ENCODE measurements around the gene KCNK16. TPM values are rescaled to one million over a fixed set of nuclear protein-coding genes. Genes with fewer than 3 reads are reported as not detected.
"Not testable (repeated sequence)": the region's sequence is repeated elsewhere in the genome, so short reads cannot be mapped to it uniquely, and the experiment has no call there.

KCNK16 gene
- polyA plus RNA-seq, 12 donors: not detected

DNA sequence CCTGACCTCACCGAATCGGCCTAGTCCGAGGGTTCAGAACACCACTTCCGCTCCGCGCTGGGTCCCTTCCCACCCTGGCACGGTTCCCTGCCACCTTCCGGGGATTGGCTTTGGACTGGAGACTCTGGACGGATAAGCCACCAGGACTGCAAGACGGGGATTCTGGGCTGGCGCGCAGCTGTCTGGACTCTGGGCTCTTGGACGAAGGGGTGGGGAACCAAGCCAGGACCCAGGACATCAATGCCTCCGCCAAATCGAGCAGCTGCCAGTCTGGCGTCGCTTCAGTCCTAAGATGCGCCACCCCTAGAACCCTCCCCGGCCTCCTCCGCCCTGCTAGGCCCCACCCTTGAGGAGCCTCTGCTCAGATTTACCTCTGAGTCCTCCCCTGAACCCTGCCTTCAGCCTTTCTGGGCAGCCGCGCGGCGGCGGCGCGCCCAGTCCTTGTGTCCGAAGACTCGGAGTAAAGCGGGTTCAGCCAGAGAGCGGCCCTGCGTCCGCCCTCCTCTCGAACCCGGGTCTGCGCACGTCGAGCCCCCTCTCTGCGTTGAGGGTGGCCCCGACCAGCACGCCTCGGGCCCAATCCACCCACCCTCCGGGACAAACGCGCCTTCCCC, 9.5 kb downstream of the KCNK16 start:
- DNase-seq: no peak

DNA sequence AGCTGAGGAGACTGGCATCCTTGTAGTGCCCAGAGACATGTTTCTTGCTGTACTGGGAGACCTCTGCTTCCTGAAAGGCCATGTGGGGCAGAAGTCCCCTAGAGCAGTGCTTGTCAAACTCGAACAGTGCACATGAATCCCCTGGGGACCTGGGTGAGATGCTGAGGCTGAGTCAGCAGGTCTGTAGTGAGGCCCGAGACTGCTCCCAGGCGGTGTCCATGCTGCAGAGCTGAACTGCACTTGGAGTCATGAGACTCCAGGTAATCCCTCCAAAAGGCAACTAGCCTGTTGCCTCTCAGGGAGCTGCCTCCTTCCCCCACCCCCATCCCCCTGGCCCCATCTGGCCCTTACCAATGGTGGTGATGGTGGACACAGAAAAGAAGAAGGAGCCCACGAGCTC, 12.0 kb downstream of the KCNK16 start:
- DNase-seq: no peak

DNA sequence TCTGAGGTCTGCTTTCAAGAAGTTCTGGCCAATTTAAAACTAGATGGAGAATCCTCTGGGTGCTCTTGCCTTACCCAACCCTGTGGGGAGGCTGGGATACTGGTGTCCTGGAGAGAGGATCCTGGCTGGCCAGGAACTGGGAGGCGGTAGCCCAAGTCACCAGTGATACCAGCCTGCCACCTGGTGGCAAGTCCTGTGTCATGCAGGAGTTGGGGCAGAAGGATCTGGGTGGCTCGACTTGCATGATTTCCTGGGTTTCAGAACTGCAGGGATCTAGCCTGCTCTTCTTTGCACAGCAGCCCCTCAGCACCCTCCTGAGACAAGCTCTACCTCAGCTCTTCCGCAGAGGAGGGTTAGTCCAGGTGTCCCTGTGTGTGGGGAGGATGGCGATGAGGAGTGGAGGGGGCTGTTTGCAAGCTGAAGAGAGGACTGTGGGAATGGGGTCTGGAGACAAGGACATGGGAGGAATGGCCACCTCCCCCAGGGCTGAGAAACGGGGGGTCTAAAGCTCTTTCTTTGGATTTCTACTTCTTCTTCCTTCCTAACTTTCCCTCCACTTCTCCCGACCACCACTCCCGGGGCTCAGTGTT, 12.5 kb downstream of the KCNK16 start:
- DNase-seq: peak; percentile 49

DNA sequence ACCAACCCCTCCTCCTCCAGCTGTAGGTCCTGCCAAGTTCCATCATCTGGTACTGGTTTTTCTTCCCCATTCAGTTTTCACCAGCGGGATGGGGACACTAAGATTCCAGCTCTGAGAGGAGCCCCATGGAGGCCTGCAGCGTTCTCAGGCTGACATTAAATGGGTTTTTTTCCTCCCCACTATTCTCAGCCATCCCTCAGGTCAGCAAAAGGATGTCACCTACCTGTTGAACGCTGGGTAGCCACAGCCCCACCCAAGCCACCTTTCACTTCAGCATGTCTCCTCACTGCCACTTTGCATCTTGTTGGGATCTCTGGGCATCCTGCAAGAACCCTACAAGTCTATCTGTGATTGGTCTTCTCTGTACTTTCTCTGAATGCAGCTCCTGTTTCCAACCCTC, 15.0 kb downstream of the KCNK16 start:
- DNase-seq: no peak

DNA sequence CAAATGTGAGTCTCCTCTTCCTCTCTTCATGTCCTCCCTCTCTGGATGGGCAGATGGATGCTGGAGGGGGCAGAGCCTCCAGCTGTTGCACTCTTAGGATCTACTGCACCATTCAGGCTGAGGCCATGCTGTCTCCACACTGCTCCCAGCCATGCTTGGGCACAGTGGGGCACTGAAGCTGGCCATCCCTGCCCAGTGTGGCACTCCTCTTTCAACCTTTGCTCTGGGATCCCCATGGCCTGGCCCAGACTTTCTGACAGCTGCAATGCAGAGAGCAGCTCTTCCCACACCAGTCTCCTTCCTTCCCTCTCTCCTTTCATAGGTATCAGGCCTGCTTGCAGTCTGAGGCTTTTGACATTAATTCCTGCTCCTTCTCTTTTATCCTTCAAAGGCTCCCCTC, 17.6 kb downstream of the KCNK16 start:
- no peak for DNase-seq

DNA sequence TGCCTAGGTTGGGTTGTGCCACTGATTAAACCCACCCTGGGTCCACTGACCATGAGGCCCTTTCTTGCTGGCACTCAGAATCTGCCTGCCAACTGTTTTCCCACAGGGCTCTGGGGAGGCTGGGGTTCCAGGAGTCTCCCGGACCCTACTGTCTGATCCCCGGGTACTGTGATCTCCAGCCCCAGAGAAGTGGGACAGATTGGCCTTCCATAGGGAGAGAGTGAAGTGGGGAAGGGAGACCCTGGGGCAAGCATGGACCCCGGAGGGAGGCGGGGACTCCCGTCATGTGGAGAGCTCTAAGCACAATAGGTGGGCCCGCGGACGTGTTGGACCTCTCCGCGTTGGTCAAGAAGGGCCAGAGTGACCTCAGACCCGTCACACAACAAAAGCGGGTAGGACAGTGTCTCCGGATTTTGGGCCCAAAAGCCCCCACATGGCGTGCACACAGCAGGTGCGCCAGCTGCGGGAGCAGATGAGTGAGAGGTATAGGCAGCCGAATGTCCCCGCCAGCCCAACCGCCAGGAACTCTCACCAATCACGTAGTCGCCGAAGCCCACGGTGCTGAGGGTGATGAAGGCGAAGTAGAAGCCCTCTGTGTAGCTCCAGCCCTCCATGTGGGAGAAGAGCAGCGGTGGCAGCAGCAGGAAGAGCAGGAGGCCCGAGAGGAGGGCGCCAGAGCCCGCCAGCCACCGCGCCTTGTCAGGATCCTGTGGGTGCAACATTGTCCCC, 18.9 kb downstream of the KCNK16 start:
- DNase-seq: no peak

DNA sequence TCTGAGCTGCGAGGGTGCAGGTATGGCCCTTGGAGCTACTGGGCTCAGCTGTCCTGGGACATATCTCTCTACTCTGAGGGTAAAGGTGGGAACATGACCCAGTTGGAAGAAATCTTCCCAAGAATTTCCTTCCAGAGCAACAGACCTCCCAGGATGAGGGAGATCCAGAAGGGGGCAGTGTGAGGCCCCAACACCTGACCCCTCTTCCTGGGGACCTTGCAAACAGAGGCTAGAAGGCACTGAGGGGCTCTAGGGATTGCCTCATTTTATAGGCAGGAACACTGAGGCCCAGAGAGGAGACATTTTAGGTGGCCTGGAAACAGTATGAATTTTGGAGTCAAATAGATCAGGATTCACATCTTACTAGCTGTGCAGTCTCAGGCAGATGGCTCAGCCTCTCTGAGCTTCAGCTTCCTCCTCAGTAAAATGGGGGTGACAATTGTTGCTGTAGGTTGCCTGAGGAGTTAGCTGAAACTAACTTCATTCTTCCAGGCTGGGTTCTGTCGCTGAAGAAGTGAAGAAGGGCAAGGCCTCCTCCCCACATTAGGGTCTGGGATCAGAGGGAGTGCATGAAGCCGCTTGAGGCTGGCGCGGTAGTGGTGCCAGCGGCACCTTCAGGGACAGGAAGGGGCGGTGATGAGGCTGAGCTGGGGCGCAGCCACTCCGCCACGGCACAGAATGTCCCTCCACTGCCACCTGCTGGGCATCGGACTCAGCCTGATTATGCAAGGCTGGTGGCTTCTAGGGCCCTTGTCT, 19.7 kb downstream of the KCNK16 start:
- DNase-seq: peak; percentile 70

DNA sequence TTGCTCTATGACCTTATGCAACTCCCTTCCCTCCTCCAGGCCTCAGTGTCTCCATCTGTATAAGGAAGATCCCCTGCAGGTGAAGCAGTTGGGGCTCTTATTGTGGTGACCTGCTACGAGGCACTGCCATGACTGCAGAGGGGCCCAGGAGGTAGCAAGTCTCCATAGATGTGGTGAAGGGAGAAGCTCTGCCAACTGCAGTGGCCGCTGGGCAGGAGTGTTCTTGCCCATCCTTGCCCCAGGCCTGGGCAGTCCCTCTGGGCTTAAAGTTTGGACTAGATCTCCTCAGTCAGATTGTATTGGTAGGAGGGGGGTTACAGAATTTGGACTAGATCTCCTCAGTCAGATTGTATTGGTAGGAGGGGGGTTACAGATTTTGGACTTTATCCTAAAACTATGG, 20.5 kb downstream of the KCNK16 start:
- DNase-seq: no peak

DNA sequence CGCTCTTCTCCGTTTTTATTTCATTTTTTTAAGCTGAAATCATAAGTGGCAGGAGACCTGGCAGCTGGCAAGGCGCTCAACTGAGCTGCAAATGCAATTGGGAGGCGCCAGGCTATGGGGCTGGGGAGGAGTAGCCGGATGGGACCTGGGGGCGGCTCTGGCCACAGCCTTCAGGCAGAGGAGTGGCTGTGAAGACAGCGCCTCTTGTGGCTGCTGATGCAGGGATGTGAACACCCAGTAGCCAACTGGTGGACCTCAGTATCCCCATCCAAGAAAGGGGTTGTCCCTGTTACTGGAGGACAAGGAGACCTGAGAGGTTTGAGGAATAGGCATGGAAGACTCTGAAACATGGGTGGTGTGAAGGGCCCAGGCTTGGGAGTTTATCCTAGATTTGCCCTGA, 20.9 kb downstream of the KCNK16 start:
- DNase-seq: no peak

DNA sequence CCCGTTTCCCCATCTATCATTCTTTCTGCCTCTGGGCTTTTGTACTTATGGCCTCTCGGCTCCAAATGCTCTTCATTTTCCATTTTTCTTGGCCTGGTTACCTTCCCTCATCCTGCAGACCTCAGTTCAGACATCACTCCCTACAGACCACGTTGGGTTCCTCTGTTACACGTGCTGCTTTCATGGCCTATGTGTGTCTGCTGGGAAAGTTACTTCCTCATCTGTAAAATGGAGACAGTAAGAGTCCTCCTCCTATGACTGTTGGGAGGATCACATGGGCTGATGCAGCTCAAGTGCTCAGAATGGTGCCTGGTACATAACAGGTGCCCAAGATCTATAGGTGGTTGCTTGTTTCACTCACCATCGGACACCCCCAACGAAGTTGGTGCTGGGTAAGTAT, 21.8 kb downstream of the KCNK16 start:
- no peak for DNase-seq

DNA sequence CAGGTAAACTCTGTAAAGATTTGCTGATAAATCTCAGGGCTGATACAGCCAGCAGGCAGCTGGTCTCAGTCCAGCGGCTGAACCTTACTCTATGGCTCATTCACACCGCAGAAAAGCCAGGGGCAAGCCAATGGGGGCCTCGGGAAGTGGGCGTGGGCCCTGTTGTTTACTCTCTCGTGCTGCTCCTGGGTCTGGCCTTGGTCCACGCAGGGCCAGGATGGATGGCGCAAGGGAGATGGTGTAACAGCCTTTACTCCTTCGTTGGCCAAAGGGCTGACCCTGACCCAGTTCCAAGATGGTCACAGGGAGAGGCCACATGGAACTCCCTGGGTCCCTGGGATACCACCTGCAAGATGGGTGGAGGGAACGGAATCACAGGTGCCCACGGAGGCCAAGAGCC, 24.4 kb downstream of the KCNK16 start:
- no peak for DNase-seq

DNA sequence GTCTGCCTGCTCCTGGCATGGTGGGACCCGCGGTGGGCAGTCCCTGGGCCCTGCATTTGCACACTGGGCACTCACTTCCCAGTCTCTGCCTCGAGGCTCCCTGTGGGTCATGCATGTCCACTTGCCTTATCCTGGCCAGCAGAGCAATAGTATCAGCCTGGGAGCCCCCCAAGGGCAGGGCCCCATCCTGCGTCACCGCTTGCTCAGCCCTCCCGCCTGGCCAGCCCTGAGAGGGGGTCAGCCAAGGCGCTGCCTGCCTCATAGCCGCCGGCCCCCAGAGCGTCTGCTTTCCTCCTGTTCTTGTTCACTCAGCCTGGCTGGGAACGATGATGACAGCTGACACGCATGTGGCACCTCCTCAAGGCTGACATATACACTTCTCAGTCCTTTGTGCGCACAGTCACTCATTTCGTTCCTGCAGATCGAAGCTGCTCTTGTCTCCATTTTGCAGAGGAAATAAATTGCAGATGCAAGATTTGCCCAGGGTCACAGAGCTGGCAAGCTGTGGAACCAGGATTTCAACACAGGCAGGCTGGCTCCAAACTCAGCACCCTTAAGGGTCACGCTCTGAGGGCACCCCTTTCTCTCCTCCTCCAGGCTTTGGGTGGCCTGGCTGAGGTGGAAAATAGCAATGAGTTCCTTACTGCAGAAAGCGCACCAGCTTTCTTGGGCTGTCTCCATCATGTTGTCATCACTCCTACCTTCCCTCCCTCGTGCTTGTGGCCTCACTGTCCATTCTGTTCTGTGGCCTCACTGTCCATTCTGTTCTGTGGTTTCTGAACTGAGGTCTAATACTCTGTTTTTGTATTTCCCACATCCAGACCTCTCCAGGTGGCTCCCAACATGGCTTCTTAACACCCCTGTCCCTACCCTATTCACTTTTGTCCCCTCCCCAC, 25.5 kb downstream of the KCNK16 start:
- DNase-seq: peak; percentile 60

DNA sequence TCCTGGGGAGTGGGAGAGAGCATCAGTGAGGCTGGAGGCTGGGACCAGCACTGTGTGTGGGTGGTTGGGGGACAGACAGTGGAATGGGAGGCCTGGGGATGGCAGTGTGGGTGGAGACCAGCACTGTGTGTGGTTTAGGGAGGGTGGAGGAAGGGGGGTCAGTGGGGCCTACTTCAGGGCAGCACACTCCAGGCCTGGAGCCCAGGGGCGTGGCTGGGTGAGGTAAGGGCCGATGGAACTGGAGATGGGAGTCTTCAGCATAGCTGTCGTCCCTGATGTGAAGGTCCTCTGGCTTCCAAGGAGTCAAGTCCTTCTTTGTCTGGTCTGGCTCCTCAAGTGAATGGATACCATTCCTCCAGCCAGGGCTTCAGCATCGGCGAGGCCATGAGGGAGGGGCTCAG, 26.9 kb downstream of the KCNK16 start:
- DNase-seq: peak; percentile 27

DNA sequence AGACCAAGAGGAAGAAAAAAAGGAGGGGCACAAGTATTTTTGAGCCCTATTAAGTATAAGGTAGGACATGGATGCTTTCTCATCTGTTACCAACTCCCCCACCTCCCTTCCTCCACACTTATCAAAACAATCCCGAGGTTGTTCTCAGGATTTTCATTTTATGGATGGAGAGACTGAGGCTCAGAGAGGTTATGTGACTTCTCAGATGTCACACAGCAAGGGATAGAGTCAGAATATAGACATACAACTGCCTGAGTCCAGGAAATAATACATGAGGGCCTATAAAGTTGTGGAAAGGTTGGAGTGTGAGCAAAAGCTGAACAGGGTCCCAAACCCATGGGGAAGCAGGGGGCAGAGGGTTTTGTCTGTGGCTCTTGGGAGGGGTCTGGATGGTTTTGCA, 27.6 kb downstream of the KCNK16 start:
- no peak for DNase-seq

DNA sequence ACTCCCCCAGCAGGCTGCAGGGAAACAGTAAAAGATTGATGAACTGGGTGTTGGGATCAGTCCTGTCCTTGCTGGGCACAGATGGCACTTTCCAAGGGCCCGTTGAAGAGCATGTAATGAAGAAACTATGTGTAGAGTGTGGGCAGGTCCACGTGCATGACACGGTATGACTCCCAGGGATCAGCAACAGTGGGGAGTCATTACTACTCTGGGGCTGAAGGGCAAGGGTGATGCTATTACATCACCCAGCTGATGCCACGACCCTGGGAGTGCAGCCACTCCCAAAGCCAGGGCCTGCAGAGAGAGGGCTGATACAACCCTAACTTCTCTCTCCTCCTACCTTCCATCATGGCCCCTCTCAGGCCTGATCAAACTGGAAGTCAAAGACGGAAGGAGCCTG, 28.4 kb downstream of the KCNK16 start:
- no peak for DNase-seq

DNA sequence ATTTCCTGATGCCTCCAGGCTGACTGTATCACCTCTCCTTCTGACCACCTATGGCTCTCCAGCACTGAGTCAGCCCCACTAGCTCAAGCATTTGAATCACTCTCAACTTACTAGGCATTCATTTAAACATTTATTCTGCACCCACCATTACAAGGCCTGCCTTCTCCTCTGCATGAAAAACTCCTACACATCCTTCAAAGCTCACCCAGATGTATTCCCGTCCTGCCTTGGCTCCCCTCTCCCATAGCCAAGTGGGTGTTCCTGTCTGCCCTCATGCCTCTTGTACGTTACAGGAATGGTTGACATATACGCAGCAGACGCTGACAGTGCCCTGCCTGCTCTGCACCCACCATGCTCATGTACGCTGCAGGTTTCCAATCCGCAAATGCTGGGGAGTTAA, 29.9 kb downstream of the KCNK16 start:
- DNase-seq: no peak

DNA sequence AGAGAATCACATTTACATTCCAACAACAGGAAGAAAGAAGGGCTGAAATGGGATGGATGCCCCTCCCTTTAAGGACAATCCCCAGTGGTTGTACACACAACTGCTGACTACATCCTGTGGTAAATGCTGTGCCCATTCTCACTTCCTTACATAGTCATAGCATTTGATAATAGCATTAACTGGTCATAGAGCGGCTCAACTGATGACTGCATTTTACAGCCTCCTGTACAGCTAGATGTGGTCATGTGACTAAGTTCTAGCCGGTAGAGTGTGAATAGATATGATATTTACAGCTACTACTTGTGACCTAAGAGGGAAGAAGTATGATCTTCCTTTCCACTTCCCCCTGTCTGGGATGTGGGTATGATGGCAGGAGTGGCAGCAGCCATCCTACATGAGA, 33.0 kb downstream of the KCNK16 start:
- DNase-seq: no peak

DNA sequence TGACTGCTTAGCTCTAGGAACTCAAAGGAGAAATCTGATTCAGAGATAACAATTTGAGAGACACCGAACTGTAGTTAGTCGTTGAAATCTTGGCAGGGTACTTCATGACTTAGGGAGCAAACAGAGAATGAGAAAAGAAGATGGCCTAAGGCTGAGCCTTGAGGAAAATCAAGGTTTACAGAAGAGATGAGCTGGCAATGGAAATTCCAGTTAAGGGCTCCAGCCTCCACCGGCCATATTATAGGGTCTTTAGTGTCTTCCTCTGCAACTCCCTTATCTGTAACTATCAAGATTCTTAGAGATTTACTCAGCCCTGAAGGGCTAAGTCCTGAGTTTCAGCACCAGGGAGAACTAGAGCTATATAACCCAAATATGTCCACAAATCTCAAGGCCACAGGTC, 34.9 kb downstream of the KCNK16 start:
- DNase-seq: no peak

DNA sequence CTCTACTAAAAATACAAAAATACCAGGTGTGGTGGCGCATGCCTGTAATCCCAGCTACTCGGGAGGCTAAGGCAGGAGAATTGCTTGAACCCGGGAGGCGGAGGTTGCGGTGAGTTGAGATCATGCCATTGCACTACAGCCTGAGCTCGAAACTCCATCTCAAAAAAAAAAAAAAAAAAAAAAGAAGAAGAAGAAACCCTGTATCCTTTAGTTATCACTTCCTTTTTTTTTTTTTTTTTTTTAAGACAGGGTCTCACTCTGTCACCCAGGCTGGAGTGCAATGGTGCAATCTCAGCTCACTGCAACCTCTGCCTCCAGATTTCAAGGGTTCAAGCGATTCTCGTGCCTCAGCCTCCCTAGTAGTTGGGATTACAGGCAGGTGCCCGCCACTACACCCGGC, 35.9 kb downstream of the KCNK16 start:
- not testable (repeated sequence) for DNase-seq

DNA sequence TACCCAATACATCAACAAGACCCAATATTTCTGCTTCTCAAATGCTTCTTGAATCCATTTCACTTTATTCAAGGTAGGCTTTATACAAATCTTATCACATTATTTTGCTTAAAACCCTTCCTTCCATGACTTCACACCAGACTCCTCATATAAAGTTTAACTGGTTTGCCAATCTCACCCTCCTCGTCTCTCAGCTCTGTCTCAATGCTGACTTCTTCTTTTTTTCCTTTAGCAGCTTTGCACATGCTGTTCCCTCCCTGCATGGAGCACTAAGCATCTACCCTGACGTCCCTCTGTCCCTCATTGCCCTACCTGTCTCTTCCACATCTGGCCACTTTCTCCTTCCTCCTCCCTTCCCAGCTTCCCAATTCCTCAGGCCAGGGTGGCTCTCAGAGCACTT, 39.7 kb downstream of the KCNK16 start:
- no peak for DNase-seq

DNA sequence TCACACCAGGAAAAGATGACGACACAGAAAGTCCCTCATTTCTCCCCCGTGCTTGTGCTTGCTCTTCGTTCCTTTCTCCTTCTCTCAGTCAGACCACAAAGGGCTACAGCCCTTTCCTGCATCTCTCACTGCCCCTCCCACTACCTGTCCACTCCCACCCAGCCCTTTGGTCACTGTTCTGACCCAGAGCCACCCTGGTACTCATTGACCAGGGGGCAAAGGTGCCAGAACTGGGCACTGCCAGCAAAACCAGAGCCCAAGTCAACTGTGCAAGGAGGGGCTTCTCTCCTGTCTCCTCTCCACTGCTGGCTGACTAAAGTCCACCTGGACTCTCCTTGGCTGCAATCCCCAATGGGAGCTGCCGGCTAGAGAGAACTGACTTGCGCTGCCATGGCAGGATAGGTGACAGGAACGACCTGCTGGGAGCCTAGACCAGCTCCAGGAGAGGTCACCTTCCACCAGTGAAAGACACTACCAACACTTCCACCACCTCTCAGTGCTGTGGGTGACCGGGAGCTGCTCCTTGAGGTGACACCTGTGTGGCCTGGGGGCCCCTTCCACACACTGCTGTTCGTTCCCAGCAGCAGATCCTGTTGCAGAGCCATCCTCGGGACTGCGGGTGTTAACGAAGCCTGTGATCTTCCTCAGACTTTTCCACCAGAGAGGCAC, 41.1 kb downstream of the KCNK16 start:
- no peak for DNase-seq
